ENCODE results near the gene NUDT8. TPM values are rescaled to one million over a fixed set of nuclear protein-coding genes. Genes with fewer than 3 reads are reported as not detected.

Gene NUDT8
- total and polyA plus RNA-seq, 10 of the 15 experiments (the other 5 are each of a cell fraction or from before 2014, with no cell fraction given) = 0.32 to 18.2 (median 9.8) TPM

GRCh38 chr11:67630943-67631331 lies 1.2 kb upstream of the NUDT8 start:
- ATAC-seq (no peak), DNase-seq (ENCODE audit: low read depth, low spot score) (no peak), FAIRE-seq (no peak)
- H3K36me3 ChIP-seq (ENCODE audit: control insufficient read depth in 2 of 2, insufficient read depth in 2 of 2, low read length in 1 of 2) = no peaks in the 10 kb centered on the region
- peak overlapping the region; percentile 71 for H3K4me3 ChIP-seq
- H3K27me3 ChIP-seq (replicated peaks in 1 of 2; ENCODE audit: control insufficient read depth in 2 of 2, insufficient read depth in 2 of 2, low read length in 1 of 2) = no peaks in the 10 kb centered on the region
- 0 out of 2 replicates have a peak, but pooled peaks have one; percentile 17 for TF ChIP-seq YY1 (IDR thresholded peaks at IDR 0.05; ENCODE audit: low read depth, low read length)
- TF ChIP-seq IRF3 (IDR thresholded peaks at IDR 0.05) = no peak
- TF ChIP-seq ZBTB33 (IDR thresholded peaks at IDR 0.05) = peak; percentile 76; the same call in 1 of the 2 replicates
- no peak for TF ChIP-seq RAD51 (IDR thresholded peaks at IDR 0.05)
- no peak for TF ChIP-seq POLR2A (IDR thresholded peaks at IDR 0.05; ENCODE audit: low read depth, low read length)
- H2AFZ ChIP-seq (ENCODE audit: control insufficient read depth, low read depth, low read length) = peak overlapping the region; percentile 88
- CTCF ChIA-PET = interaction anchor here (1.1 to 6.4 kb wide), 8 partner anchors 16 to 61 kb away, joined by 3 to 64 read pairs (median 20); partner anchors contain the start of gene ACY3
- no peaks in the 10 kb centered on the region for H3K9me3 ChIP-seq (replicated peaks; ENCODE audit: control insufficient read depth, insufficient read depth, low read length)
- intact Hi-C loops (cut with micrococcal nuclease; ENCODE audit: unreplicated experiment) (no loop called here), in situ Hi-C loops (cut with MboI) (no loop called here)
- no TSS peak for BruUV-seq (replicated peaks)
- POLR2A ChIA-PET = interaction anchor here (1.0 to 2.6 kb wide), 3 partner anchors 14 to 18 kb away, joined by 3 to 16 read pairs (median 6); partner anchors contain the start of gene ACY3
- H3K4me1 ChIP-seq (ENCODE audit: control insufficient read depth, insufficient read depth, low read length) = peaks cover 15% of the 10 kb centered on the region
- H3K4me2 ChIP-seq (ENCODE audit: control insufficient read depth, insufficient read depth) = peak overlapping the region; percentile 84
- WGBS (ENCODE audit: insufficient coverage, insufficient replicate concordance, low lambda C conversion rate, missing lambda C conversion rate) = 57% methylated on average over 16 of the region's 16 CpGs
- H3K79me2 ChIP-seq (ENCODE audit: control insufficient read depth, insufficient read depth, low read length) = no peaks in the 10 kb centered on the region
- SMC1A ChIA-PET (ENCODE audit: uncharacterized antibody, unreplicated experiment) = interaction anchor here (0.8 to 6.4 kb wide), 7 partner anchors 18 to 72 kb away, joined by 3 to 52 read pairs (median 4); partner anchors contain the start of gene GSTP1
- no peaks in the 10 kb centered on the region for H4K20me1 ChIP-seq (ENCODE audit: control insufficient read depth, insufficient read depth)
- H3K27ac ChIP-seq (ENCODE audit: control insufficient read depth, insufficient read depth) = peak overlapping the region; percentile 46; the same call in 1 of the 2 replicates
- peak overlapping the region; percentile 49 for H3K9ac ChIP-seq (ENCODE audit: control insufficient read depth, insufficient read depth, low read length)
- RAD21 ChIA-PET (ENCODE audit: unreplicated experiment) = interaction anchor here (1.0 to 5.1 kb wide), 13 partner anchors 15 to 193 kb away, joined by 3 to 38 read pairs (median 9); partner anchors contain the start of genes ACY3, GSTP1 and PTPRCAP
